ENCODE results near the gene GEMIN5.

GEMIN5 gene

DNA sequence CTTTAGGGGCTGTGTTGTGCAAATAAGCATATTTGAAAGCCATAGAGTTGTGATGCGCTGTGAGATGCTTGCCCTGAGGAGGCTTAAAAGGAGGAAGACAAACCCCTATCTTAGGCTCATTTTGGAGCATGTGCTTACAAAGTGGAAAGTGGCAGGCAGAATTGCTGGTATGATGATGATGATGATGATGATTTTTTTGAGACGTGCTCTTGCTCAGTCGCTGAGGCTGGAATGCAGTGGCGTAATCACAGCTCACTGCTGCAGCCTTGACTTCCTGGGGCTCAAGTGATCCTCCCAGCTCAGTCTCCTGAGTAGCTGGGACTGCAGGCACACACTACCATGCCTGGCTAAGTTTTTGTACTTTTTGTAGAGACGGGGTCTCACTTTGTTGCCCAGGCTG lies 77.9 kb downstream of the GEMIN5 start:
- Histone ChIP-seq H2BK5ac (ENCODE audit: low read length) (no peak overlapping the region), H4K8ac (ENCODE audit: low read depth, low read length) (no peak overlapping the region), H2BK120ac (ENCODE audit: low read depth, low read length) (no peak overlapping the region), H3K27ac (ENCODE audit: low read depth, low read length) (peak overlapping the region; percentile 25), H2AK5ac (ENCODE audit: low read length) (no peak overlapping the region), H3K4ac (ENCODE audit: low read depth, low read length) (no peak overlapping the region), H3K79me1 (ENCODE audit: low read length) (peaks cover 9% of the 10 kb centered on the region), H3K56ac (ENCODE audit: low read length) (peak overlapping the region; percentile 19), H3K4me1 (ENCODE audit: control insufficient read depth, low read depth, low read length) (peaks cover 4% of the 10 kb centered on the region), H3K18ac (ENCODE audit: low read length) (no peak overlapping the region), H3K9ac (ENCODE audit: low read length) (peak overlapping the region; percentile 92), H3K4me3 (ENCODE audit: low read length) (no peak overlapping the region), H3K27me3 (ENCODE audit: insufficient read depth, low read length, poor library complexity) (no peaks in the 10 kb centered on the region), H2BK15ac (replicated peaks; ENCODE audit: low read depth) (no peak overlapping the region), H3K4me2 (ENCODE audit: low read length) (peak overlapping the region; percentile 84), H4K5ac (ENCODE audit: low read length) (no peak overlapping the region), H3K23ac (ENCODE audit: low read length) (no peak overlapping the region), H3K36me3 (ENCODE audit: control insufficient read depth, insufficient read depth, low read length) (no peaks in the 10 kb centered on the region), H3K79me2 (ENCODE audit: control insufficient read depth, insufficient read depth, low read length) (peaks cover 44% of the 10 kb centered on the region)
- WGBS (ENCODE audit: extremely low coverage, insufficient coverage, low lambda C conversion rate) = no CpG with 5 or more reads among the region's 5 CpGs
- peak; percentile 74 for DNase-seq

DNA sequence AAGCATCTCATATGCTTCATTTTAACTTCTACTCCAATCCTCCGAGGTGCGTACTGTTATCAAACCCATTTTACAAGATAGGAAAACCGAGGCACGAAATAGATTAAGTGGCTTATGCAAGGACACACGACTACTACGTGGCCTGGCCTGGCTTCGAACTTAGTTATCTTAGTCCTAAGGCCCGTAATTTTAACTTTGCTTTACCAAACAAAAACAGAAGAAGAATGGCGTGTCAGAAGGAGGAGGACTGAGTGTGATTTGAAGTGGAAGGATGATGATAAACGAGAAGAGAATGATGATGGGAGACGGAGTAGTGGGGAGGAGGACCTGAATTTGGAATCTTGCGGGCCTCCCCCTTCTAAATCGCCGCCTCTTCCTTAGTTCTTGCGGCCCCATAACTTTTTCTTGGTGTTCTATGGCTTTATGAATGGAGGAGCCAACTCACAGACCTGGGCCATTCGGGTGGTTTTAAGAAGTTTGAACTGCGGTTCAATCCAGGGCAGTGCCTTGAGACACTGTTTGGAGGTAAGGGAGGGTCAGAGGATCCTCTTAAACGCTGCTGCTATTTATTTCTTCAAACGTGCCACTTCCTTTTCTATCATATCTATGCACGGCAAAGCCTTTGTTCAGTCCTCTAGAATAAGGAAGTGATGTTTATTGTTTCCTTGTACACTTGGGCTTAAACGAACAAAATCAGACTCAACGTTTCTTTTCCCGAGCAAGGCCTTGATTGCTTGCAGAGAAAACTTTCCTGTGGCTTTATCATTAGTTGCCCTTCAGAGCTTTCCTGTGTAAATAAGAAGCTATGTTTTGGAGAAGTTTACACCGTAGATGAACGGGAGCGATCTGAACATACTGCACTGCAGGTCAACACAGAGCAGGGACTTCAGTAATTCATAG lies 78.8 kb downstream of the GEMIN5 start:
- peaks cover 44% of the 10 kb centered on the region for H3K79me2 ChIP-seq (ENCODE audit: control insufficient read depth, insufficient read depth, low read length)
- no peak overlapping the region for H4K5ac ChIP-seq (ENCODE audit: low read length)
- peak overlapping the region; percentile 84 for H3K4ac ChIP-seq (ENCODE audit: low read depth, low read length)
- peak overlapping the region; percentile 84 for H3K4me2 ChIP-seq (ENCODE audit: low read length)
- H3K23ac ChIP-seq (ENCODE audit: low read length) = peak overlapping the region; percentile 85
- no peak overlapping the region for H3K27ac ChIP-seq (ENCODE audit: low read depth, low read length)
- H3K56ac ChIP-seq (ENCODE audit: low read length) = peak overlapping the region; percentile 92
- peaks cover 9% of the 10 kb centered on the region for H3K79me1 ChIP-seq (ENCODE audit: low read length)
- no peak overlapping the region for H4K8ac ChIP-seq (ENCODE audit: low read depth, low read length)
- no peaks in the 10 kb centered on the region for H3K27me3 ChIP-seq (ENCODE audit: insufficient read depth, low read length, poor library complexity)
- H3K9ac ChIP-seq (ENCODE audit: low read length) = peak overlapping the region; percentile 92
- H2BK120ac ChIP-seq (ENCODE audit: low read depth, low read length) = no peak overlapping the region
- peak overlapping the region; percentile 91 for H3K4me3 ChIP-seq (ENCODE audit: low read length)
- no peak overlapping the region for H2AK5ac ChIP-seq (ENCODE audit: low read length)
- H3K36me3 ChIP-seq (ENCODE audit: control insufficient read depth, insufficient read depth, low read length) = no peaks in the 10 kb centered on the region
- DNase-seq = peak; percentile 30
- peaks cover 4% of the 10 kb centered on the region for H3K4me1 ChIP-seq (ENCODE audit: control insufficient read depth, low read depth, low read length)
- no peak overlapping the region for H3K18ac ChIP-seq (ENCODE audit: low read length)
- no peak overlapping the region for H2BK5ac ChIP-seq (ENCODE audit: low read length)
- WGBS (ENCODE audit: extremely low coverage, insufficient coverage, low lambda C conversion rate) = no CpG with 5 or more reads among the region's 26 CpGs
- no peak overlapping the region for H2BK15ac ChIP-seq (replicated peaks; ENCODE audit: low read depth)

DNA sequence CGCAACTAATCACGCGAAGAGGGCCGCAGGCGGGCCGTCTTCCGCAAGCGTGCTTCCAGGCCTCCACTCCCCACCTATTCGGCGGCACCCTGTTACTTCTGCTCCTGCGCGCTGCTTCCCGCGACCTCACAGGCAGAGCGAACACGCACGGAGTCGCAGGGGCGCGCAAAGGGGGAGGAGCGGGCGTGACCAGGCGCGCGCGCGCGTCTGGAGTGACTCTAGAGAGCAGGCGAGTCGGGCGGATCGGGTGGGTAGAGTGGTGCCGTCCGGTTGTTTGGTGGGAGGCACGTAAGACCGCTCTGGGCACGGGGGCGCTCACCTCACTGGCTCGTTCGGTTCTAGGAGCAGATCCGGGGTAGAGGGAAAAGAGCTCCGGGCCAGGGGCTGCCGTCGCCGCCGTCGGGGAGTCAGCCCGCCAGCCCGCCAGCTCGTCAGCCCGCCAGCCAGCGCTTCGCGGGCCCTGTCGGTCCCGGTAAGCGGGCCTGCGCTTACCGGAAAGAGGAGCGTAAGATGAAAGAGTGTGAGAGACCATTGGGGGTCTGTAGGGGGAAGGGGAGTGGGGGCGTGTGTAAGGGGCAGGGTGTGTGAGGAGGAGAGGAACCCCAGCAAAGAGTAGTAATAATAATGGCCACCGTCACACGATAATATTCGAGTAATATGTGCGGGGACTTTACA lies 79.6 kb downstream of the GEMIN5 start, which contains the start of gene CNOT8:
Gene CNOT8 (plus strand): TSS at position 331 of the 675 bp plus-strand sequence. CDS start 4,652 bp downstream, outside the sequence.
- Histone ChIP-seq H3K4ac (ENCODE audit: low read depth, low read length) (peak within 1 kb of the TSS; percentile 93), H3K27ac (ENCODE audit: low read depth, low read length) (peak within 1 kb of the TSS; percentile 99), H3K23ac (ENCODE audit: low read length) (peak within 1 kb of the TSS; percentile 85), H4K8ac (ENCODE audit: low read depth, low read length) (peak within 1 kb of the TSS; percentile 93), H3K56ac (ENCODE audit: low read length) (peak within 1 kb of the TSS; percentile 99), H3K4me3 (ENCODE audit: low read length) (peak within 1 kb of the TSS; percentile 91), H2BK5ac (ENCODE audit: low read length) (peak within 1 kb of the TSS; percentile 89), H3K27me3 (ENCODE audit: insufficient read depth, low read length, poor library complexity) (no peaks in the 10 kb centered on the region), H3K79me1 (ENCODE audit: low read length) (peaks cover 9% of the 10 kb centered on the region), H3K18ac (ENCODE audit: low read length) (peak within 1 kb of the TSS; percentile 96), H2AK5ac (ENCODE audit: low read length) (no peak within 1 kb of the TSS), H3K4me2 (ENCODE audit: low read length) (peak within 1 kb of the TSS; percentile 89), H3K36me3 (ENCODE audit: control insufficient read depth, insufficient read depth, low read length) (no peaks in the 10 kb centered on the region), H3K4me1 (ENCODE audit: control insufficient read depth, low read depth, low read length) (peaks cover 4% of the 10 kb centered on the region), H2BK120ac (ENCODE audit: low read depth, low read length) (no peak within 1 kb of the TSS), H2BK15ac (replicated peaks; ENCODE audit: low read depth) (no peak within 1 kb of the TSS), H4K5ac (ENCODE audit: low read length) (no peak within 1 kb of the TSS), H3K79me2 (ENCODE audit: control insufficient read depth, insufficient read depth, low read length) (peaks cover 43% of the 10 kb centered on the region), H3K9ac (ENCODE audit: low read length) (peak within 1 kb of the TSS; percentile 92)
- DNase-seq = peak; percentile 99
- no CpG with 5 or more reads among the region's 65 CpGs for WGBS (ENCODE audit: extremely low coverage, insufficient coverage, low lambda C conversion rate)

DNA sequence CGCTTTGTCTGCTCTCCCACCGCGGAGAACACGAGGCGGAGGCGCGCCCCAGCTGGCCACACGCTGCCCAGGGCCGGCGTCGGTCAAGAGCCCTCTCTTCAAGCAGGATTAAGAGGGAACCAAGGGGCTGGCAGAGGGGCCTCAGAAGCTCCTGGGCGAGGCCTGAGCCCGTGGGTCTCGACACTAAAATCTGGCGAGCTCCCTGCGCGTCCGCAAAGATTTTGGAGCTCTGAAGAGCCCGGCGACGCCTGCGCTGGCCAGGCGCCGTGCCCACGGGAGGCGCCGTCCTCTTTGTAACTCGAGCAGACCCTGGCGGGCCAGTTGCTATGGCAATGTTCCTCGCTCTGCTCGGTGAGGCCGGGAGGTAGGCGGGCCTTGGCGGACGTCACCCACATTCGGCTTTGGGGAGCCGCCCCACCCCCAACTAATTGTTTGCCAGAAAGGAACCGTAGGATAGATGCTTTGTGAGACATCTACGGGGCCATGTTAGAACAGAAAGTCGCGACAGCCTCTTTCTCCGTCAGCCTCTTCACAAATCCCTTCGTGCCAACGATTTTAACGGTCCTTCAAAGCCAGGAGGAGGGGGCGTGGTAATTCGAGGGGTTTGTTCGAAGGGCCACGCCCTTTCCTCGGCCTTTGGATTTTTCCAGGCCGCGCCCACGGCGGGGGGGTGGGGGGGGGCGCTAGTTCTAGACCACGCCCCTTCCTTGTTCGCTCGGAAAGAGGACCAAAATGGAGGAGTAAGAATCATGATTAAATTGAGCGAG lies 80.3 kb downstream of the GEMIN5 start:
- Histone ChIP-seq H2BK15ac (replicated peaks; ENCODE audit: low read depth) (no peak overlapping the region), H3K27ac (ENCODE audit: low read depth, low read length) (peak overlapping the region; percentile 99), H3K4ac (ENCODE audit: low read depth, low read length) (peak overlapping the region; percentile 93), H3K9ac (ENCODE audit: low read length) (peak overlapping the region; percentile 92), H3K79me2 (ENCODE audit: control insufficient read depth, insufficient read depth, low read length) (peaks cover 37% of the 10 kb centered on the region), H2BK5ac (ENCODE audit: low read length) (peak overlapping the region; percentile 89), H3K36me3 (ENCODE audit: control insufficient read depth, insufficient read depth, low read length) (no peaks in the 10 kb centered on the region), H3K56ac (ENCODE audit: low read length) (peak overlapping the region; percentile 99), H2AK5ac (ENCODE audit: low read length) (no peak overlapping the region), H2BK120ac (ENCODE audit: low read depth, low read length) (no peak overlapping the region), H3K27me3 (ENCODE audit: insufficient read depth, low read length, poor library complexity) (no peaks in the 10 kb centered on the region), H3K18ac (ENCODE audit: low read length) (peak overlapping the region; percentile 96), H4K8ac (ENCODE audit: low read depth, low read length) (peak overlapping the region; percentile 93), H3K4me1 (ENCODE audit: control insufficient read depth, low read depth, low read length) (peaks cover 4% of the 10 kb centered on the region), H3K4me2 (ENCODE audit: low read length) (peak overlapping the region; percentile 89), H3K4me3 (ENCODE audit: low read length) (peak overlapping the region; percentile 83), H4K5ac (ENCODE audit: low read length) (no peak overlapping the region), H3K79me1 (ENCODE audit: low read length) (peaks cover 6% of the 10 kb centered on the region), H3K23ac (ENCODE audit: low read length) (no peak overlapping the region)
- WGBS (ENCODE audit: extremely low coverage, insufficient coverage, low lambda C conversion rate) = no CpG with 5 or more reads among the region's 59 CpGs
- peak; percentile 98 for DNase-seq

DNA sequence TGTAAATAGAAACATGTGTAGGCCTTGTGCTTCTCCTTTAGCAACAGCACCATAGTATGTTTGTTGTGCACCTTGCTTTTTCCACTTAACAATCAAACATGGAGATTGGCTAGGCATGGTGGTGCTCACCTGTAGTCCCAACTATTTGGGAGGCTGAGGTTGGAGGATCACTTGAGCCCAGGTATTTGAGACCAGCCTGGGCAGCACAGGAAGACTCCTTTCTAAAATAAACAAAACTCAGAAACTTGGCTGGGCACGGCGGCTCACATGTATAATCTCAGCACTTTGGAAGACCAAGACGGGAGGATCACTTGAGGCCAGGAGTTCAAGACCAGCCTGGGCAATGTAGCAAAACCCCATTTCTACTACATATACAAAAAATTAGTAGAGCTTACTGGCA lies 86.7 kb downstream of the GEMIN5 start:
- Histone ChIP-seq H3K23ac (ENCODE audit: low read length) (no peak overlapping the region), H3K4me2 (ENCODE audit: low read length) (no peak overlapping the region), H3K18ac (ENCODE audit: low read length) (no peak overlapping the region), H2BK5ac (ENCODE audit: low read length) (no peak overlapping the region), H3K9ac (ENCODE audit: low read length) (no peak overlapping the region), H3K79me2 (ENCODE audit: control insufficient read depth, insufficient read depth, low read length) (no peaks in the 10 kb centered on the region), H3K4me1 (ENCODE audit: control insufficient read depth, low read depth, low read length) (peaks cover 6% of the 10 kb centered on the region), H2BK120ac (ENCODE audit: low read depth, low read length) (no peak overlapping the region), H3K4ac (ENCODE audit: low read depth, low read length) (no peak overlapping the region), H4K8ac (ENCODE audit: low read depth, low read length) (no peak overlapping the region), H2BK15ac (replicated peaks; ENCODE audit: low read depth) (no peak overlapping the region), H3K56ac (ENCODE audit: low read length) (no peak overlapping the region), H3K79me1 (ENCODE audit: low read length) (no peaks in the 10 kb centered on the region), H3K27ac (ENCODE audit: low read depth, low read length) (no peak overlapping the region), H4K5ac (ENCODE audit: low read length) (no peak overlapping the region), H3K36me3 (ENCODE audit: control insufficient read depth, insufficient read depth, low read length) (no peaks in the 10 kb centered on the region), H3K4me3 (ENCODE audit: low read length) (no peak overlapping the region), H3K27me3 (ENCODE audit: insufficient read depth, low read length, poor library complexity) (no peaks in the 10 kb centered on the region), H2AK5ac (ENCODE audit: low read length) (no peak overlapping the region)
- no peak for DNase-seq
- WGBS (ENCODE audit: extremely low coverage, insufficient coverage, low lambda C conversion rate) = no CpG with 5 or more reads among the region's 3 CpGs

Measured in mesendoderm (in vitro differentiated cells).